Rectal smooth muscle tissue (tissue), 1 donor: ENCODE results near the gene ZNF593OS.

Source experiments
- H3K27ac ChIP-seq: one replicate; pipeline ENCODE4 v1.7.0; 2013; ENCODE audit warnings: low read depth, low read length, inconsistent platforms
- H3K27me3 ChIP-seq: one replicate; pipeline ENCODE4 v1.7.0; 2013; ENCODE audit warnings: low read length; ENCODE audit not compliant: control insufficient read depth, insufficient read depth
- H3K36me3 ChIP-seq: one replicate; pipeline ENCODE4 v1.7.0; 2013; ENCODE audit warnings: low read length; ENCODE audit not compliant: control insufficient read depth, insufficient read depth
- H3K4me1 ChIP-seq: one replicate; pipeline ENCODE4 v1.7.0; 2013; ENCODE audit warnings: low read length; ENCODE audit not compliant: control insufficient read depth, insufficient read depth
- H3K4me3 ChIP-seq: one replicate; pipeline ENCODE4 v1.7.0; 2013; ENCODE audit warnings: low read length
- H3K9ac ChIP-seq: one replicate; pipeline ENCODE4 v1.7.0; 2013; ENCODE audit warnings: low read length

Gene ZNF593OS

DNA sequence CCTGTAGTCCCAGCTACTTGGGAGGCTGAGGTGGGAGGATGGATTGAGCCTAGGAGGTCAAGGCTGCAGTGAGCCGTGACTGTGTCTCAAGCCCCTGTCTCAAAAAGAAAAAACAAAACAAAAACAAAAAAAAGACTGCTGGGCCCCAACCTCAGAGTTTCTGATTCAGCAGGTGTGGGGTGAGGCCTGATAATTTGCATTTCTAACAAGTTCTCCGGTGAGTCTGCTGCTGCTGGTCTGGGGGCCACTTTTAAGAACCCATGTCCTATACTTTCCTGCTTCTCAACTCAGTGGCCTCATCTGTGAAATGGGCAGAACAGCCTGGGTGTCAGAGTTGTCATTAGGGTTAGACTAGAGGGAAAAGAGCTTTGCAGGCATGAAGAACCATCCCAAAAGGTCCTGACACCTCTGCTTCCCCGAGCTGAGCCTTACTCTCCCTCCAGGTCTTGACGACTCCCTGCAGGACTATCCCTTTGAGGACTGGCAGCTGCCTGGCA is 8.4 kb upstream of the ZNF593OS start:
- H3K27me3 ChIP-seq = no peaks in the 10 kb centered on the region
- no peak overlapping the region for H3K9ac ChIP-seq
- H3K27ac ChIP-seq = no peak overlapping the region
- H3K36me3 ChIP-seq = no peaks in the 10 kb centered on the region
- H3K4me3 ChIP-seq = no peak overlapping the region
- no peaks in the 10 kb centered on the region for H3K4me1 ChIP-seq

DNA sequence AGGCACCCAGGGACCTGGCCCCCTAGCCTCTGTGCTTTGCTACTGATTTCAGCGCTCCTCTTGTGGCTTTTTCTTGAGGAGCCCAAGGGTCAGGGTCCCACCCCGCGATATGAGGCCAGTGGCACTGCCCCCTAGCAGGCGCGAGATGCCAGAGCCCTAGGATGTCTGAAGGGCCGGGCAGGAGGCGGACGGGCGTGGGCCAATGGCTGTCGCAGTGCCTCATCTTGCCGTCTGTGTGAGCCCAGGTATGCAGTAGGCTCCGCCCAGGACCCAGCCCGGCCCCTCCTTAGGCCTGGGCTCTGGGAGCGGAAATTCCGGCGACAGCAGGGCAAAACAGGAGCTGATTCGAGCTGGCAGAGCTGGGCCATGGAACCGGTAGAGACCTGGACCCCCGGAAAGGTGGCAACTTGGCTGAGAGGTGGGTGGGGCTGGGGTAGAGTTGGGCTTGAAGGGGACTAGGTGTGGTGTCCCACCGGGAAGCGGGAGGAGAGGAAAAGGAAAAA is 5.6 kb upstream of the ZNF593OS start, which contains the start of gene CNKSR1:
CNKSR1 (plus strand) TSS at position 310 of the 503 bp plus-strand sequence; CDS start at position 367, 57 bp downstream.
- peak within 1 kb of the TSS; percentile 43 for H3K4me3 ChIP-seq
- H3K36me3 ChIP-seq = no peaks in the 10 kb centered on the region
- H3K27me3 ChIP-seq = no peaks in the 10 kb centered on the region
- H3K27ac ChIP-seq = no peak within 1 kb of the TSS
- H3K4me1 ChIP-seq = no peaks in the 10 kb centered on the region
- no peak within 1 kb of the TSS for H3K9ac ChIP-seq

DNA sequence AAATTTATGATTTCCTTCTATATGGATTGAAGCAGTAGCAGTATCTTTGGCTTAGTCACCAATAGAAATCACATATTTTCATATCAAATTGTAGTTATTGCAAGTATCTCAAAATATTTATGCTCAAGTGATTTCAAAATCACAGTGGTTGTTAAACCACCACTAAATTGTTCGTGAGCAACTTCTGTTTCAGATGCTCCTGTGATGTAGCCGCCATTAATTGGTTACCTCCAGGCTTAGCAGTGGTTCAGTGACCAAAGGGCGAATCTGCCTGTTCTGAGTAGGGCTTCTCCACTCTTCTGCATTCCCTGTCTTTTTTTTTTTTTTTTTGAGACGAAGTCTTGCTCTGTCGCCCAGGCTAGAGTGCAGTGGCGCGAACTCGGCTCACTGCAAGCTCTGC is 3.7 kb upstream of the ZNF593OS start:
- no peak overlapping the region for H3K9ac ChIP-seq
- H3K27me3 ChIP-seq = no peaks in the 10 kb centered on the region
- H3K4me1 ChIP-seq = peaks cover 3% of the 10 kb centered on the region
- H3K4me3 ChIP-seq = no peak overlapping the region
- H3K36me3 ChIP-seq = no peaks in the 10 kb centered on the region
- no peak overlapping the region for H3K27ac ChIP-seq

DNA sequence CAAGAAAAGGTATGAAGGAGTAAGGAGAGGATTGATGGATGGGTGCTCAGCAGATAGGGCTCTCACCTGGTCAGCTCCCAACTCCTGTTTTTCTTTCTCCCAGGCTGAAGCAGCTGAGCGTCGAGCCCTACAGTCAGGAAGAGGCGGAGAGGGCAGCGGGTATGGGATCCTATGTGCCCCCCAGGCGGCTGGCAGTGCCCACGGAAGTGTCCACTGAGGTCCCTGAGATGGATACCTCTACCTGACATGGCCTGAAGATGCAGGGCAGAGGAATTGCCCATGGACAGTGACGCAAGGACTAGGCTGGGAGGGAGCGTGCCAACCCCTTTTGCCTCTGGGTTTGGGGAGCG is 1.2 kb downstream of the ZNF593OS start:
- Histone ChIP-seq H3K4me1 (peaks cover 5% of the 10 kb centered on the region), H3K27ac (no peak overlapping the region), H3K9ac (no peak overlapping the region), H3K4me3 (peak overlapping the region; percentile 76), H3K27me3 (no peaks in the 10 kb centered on the region), H3K36me3 (no peaks in the 10 kb centered on the region)

DNA sequence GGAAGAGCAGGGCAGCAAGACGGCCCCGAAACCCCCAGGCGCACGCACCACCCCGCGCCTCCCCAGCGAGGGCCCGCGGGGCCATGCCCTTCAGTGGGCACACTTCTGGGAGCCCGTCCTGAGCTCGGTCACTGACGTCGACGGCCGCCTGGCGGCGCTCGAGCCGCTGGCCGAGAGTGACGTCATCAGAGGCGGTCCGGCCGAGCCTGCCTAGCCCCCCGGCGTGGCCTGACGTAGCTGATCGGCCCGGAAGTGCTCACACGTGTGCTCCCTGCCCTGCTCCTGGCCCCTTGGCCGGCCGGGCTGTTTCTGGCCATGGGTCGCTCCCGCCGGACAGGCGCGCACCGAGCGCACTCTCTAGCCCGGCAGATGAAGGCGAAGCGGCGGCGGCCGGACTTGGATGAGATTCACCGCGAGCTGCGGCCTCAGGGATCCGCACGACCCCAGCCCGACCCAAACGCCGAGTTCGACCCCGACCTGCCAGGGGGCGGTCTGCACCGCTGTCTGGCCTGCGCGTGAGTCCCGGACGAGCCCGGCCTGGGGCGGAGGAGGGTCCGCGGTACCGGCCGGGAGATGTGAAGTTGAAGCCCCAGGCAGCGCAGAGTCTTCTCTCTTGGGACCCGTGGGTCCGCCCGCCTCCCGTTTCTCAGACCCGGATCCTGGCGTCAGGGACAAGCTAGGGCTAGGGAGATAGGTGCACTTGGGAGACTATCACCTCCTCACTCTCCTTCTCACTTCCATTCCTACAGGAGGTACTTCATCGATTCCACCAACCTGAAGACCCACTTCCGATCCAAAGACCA is 1.8 kb downstream of the ZNF593OS start, which contains the start of gene ZNF593:
ZNF593 (plus strand) TSS at position 240 of the 803 bp plus-strand sequence; CDS start at position 316, 76 bp downstream.
- Histone ChIP-seq H3K4me3 (peak within 1 kb of the TSS; percentile 76), H3K36me3 (no peaks in the 10 kb centered on the region), H3K27me3 (no peaks in the 10 kb centered on the region), H3K9ac (peak within 1 kb of the TSS; percentile 83), H3K4me1 (peaks cover 5% of the 10 kb centered on the region), H3K27ac (peak within 1 kb of the TSS; percentile 56)

DNA sequence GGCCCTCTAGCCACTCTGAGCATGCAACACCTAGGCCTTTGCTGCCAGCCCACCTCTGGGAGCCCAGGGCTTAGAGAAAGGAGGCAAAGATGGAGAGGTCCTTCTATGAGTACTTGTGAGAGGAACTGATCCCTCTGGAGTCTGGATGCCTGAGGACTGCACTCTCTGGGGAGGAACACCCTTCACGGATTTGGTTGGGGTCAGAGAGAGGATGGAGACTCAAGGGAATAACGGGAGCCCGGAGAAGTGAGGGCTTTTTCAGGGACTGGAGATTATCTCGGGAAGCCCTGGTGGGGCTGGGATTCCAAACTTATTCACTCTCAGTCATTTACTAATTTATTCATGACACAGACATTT is 2.5 kb downstream of the ZNF593OS start:
- H3K36me3 ChIP-seq = no peaks in the 10 kb centered on the region
- peak overlapping the region; percentile 56 for H3K27ac ChIP-seq
- peaks cover 5% of the 10 kb centered on the region for H3K4me1 ChIP-seq
- no peak overlapping the region for H3K9ac ChIP-seq
- H3K27me3 ChIP-seq = no peaks in the 10 kb centered on the region
- no peak overlapping the region for H3K4me3 ChIP-seq

DNA sequence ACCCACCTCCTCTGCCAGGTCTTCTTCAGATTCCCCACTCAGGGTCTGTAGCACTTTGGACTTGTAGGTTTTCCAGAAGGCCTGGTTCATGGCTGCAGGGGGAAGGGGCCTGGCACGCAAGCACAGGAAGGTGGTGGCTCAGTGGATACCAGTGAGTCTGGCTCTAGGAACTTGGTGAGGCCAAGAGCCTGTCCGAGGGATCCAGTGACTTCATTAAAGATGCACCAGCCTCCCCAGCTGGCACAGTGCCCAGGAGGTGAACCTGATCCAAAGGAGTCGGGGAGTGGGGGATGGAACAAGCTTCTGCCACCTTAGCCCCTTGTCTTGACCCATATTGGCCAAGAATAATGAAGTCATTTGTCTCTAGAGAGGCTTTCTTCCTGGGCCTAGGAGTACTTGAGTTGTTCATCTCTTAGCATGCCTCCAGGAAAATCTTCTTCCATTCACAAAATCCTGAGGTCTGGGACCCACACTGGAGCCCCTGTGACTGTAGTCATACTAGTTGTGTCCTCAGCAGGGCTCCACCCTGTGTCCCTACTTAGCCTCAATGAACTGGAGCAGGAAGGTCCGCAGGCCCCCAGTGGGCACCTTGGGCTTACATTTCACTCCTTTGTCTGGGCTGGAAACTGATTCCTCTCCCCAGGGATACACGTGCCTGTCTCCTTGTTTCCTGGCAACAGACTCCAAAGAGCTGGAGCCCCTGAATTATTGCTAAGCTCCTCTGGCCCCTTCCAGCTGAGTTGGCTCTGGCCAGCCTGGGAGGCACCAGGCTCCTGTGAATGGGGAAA is 3.0 kb downstream of the ZNF593OS start, which contains the start of gene C1orf232:
C1orf232 (minus strand) TSS at position 554 of the 788 bp plus-strand sequence; CDS start at position 90, 464 bp downstream.
- H3K27me3 ChIP-seq = no peaks in the 10 kb centered on the region
- H3K4me1 ChIP-seq = peaks cover 5% of the 10 kb centered on the region
- H3K9ac ChIP-seq = peak within 1 kb of the TSS; percentile 83
- H3K4me3 ChIP-seq = peak within 1 kb of the TSS; percentile 76
- H3K36me3 ChIP-seq = no peaks in the 10 kb centered on the region
- H3K27ac ChIP-seq = peak within 1 kb of the TSS; percentile 56

DNA sequence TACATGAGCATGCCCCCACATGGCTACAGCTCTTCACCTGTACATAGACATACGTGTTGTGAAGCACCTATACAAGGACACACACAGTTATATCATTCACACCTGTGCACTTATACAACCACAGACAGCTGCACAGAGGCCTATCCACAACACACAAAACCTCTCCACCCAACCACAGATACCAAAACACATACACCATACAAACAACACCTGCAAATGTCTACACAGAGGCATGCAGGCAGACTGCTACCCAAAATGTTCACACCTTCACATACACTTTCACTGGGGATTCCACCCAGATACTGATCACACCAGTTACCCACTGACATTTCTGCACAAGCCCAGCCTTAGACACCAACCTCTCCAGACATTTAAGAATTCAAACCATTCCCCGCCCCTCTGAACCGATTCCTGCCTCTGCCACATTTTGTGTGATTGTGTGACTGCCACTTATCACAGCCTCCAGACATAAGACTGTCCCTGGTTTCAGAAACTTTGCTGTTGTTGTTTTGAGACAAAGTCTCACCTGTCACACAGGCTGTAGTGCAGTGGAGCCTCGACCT is 4.8 kb downstream of the ZNF593OS start:
- H3K4me3 ChIP-seq = no peak overlapping the region
- no peak overlapping the region for H3K27ac ChIP-seq
- H3K27me3 ChIP-seq = no peaks in the 10 kb centered on the region
- H3K36me3 ChIP-seq = no peaks in the 10 kb centered on the region
- peaks cover 5% of the 10 kb centered on the region for H3K4me1 ChIP-seq
- H3K9ac ChIP-seq = no peak overlapping the region

DNA sequence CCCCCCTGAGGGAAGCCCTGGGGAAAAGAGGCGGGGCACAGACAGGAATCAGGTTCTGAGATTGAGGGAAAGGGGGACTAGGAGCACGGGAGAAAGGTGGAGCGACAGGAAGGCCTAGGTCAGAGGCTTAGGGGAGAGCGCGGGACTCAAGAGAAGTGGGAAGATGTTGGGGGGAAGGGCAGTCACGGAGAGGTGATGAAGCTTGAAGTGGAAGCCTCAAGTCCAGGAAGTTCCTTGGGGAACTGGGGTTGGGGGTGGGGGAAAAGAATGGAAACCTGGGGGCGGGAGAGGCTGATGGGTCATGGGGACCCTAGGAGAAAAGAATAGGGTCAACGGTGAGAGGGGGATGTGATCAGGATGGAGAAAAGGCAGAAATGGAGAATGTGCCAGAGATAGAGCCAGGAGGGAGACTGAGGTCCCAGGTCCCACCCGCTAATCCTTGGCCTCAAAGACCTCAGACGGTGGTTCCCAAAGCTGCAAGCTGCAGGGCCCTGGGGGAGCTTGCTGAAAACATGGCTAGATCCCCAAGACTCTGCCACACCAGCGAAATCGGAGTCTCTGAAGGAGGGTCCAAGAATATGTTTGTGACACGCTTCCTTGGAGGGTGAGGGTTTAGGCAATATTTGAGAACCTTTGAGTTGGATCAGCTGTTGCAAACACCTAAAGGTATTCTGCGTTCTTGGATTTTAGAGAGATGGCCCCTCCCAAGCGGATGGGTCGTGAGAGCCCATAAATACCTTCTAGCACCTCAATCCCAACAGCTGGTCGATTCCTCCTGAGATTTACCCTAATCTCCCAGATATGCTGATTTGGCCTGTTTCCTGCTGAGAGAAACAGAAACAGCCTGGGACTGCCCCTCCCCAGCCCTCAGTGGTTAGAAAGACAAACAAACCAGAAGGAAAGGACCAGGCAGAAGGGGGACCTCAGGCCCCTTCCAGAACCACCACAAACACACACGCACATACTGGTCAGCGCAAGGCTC is 6.5 kb downstream of the ZNF593OS start:
- no peak overlapping the region for H3K9ac ChIP-seq
- no peaks in the 10 kb centered on the region for H3K27me3 ChIP-seq
- H3K27ac ChIP-seq = no peak overlapping the region
- peaks cover 3% of the 10 kb centered on the region for H3K4me1 ChIP-seq
- H3K36me3 ChIP-seq = no peaks in the 10 kb centered on the region
- H3K4me3 ChIP-seq = no peak overlapping the region

DNA sequence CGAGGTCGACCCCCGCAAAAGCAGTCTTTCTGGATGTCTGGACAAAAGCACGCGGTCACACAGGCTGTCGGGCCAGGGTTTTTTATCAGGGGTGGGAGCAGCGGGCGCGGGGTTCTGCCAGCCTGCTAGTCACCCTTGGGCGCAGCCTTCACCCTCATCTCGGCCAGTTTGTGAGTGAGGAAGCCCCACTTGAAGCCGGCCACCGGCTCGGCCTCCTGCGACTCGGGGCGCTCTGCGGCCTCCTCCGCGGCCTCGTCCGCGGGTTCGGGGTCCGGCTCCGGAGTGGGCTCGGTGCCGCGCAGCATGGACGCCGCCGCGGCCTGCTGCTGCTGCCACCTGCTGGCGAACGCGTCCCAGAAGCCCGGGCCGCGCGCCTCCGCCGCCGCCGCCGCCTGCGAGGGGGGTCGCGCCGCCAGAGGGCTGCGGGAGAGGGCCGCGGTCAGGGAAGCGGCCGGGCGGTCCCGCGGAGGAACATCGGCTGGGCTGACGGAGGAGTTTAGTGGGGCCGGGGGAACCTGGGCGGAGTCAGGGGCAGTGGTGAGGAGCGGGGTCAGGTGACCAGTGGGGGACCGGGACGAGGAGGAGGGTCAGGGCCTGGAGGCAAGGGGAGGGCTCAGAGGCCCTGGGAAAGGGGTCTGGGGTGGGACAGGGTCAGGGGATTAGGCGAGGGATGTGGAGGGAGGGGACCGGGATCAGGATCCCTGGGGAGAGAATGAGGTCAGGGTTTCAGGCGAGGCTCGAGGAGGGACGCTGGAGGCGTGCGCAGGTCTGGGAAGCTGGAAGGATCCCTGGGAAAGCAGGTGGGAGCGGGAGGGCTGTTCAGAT is 7.4 kb downstream of the ZNF593OS start:
- H3K27ac ChIP-seq = no peak overlapping the region
- peak overlapping the region; percentile 54 for H3K4me3 ChIP-seq
- H3K27me3 ChIP-seq = no peaks in the 10 kb centered on the region
- peaks cover 3% of the 10 kb centered on the region for H3K4me1 ChIP-seq
- H3K9ac ChIP-seq = no peak overlapping the region
- H3K36me3 ChIP-seq = no peaks in the 10 kb centered on the region

DNA sequence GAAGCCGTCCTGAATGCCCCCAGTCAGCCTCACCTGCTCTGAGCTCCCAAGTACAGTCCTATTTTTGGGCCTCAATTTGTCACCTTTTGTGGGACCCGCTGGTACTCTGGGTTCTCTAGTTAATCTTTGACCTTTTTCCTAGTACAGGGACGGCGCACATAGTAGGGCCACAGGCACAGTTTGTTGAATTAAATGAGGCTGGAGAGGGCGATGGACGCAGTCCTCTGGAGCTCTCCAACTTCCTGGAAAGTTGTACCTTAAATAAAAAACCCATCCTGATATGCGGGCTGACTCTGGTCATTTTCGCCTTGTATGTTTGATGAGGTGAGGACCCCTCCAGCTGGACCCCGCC is 8.0 kb downstream of the ZNF593OS start:
- Histone ChIP-seq H3K4me1 (peaks cover 3% of the 10 kb centered on the region), H3K4me3 (peak overlapping the region; percentile 14)

More for the DNA sequence above, 8.0 kb downstream of the ZNF593OS start:
- Histone ChIP-seq H3K27ac (no peak overlapping the region), H3K27me3 (no peaks in the 10 kb centered on the region), H3K36me3 (no peaks in the 10 kb centered on the region), H3K9ac (no peak overlapping the region)
